Mesothelial cell of epicardium (in vitro differentiated cells): ENCODE measurements around the gene TNNT2. TPM values are rescaled to one million over a fixed set of nuclear protein-coding genes. Genes with fewer than 3 reads are reported as not detected.

Experiments used
- DNase-seq, 2 experiments: peaks; one replicate each; pipeline ENCODE4 v3.0.0; 2021; ENCODE audit warnings: low spot score in 2 of 2; ENCODE audit not compliant: unreplicated experiment in 2 of 2
- H3K27ac Mint-ChIP-seq: 2 replicates; pipeline ENCODE4 v1.8.0; 2021; ENCODE audit warnings: mixed read lengths
- H3K27me3 Mint-ChIP-seq: 2 replicates; pipeline ENCODE4 v1.8.0; 2021; ENCODE audit warnings: low read depth, mixed read lengths
- H3K36me3 Mint-ChIP-seq: 2 replicates; pipeline ENCODE4 v1.8.0; 2021; ENCODE audit warnings: mixed read lengths
- H3K4me1 Mint-ChIP-seq: 2 replicates; pipeline ENCODE4 v1.8.0; 2021; ENCODE audit warnings: mixed read lengths
- H3K4me3 Mint-ChIP-seq: 2 replicates; pipeline ENCODE4 v1.8.0; 2021; ENCODE audit warnings: mild to moderate bottlenecking, moderate library complexity, mixed read lengths
- H3K9me3 Mint-ChIP-seq: 2 replicates; pipeline ENCODE4 v1.8.0; 2021; ENCODE audit warnings: mixed read lengths
- total RNA-seq: library from RNA; stranded (reverse); gene quantifications from 3 replicates; pipeline ENCODE4 v1.2.1, GENCODE V29; 2021
- TF ChIP-seq, protein P1 (sequence below): fragments of 200-600 bp; sonication (generic); IDR thresholded peaks from one replicate; pipeline ENCODE4 v1.5.0; 2021; ENCODE audit warnings: antibody characterized with exemption; ENCODE audit not compliant: unreplicated experiment

TNNT2 gene
- total RNA-seq, 1 donor from 2014 or later: 37.1 TPM

DNA sequence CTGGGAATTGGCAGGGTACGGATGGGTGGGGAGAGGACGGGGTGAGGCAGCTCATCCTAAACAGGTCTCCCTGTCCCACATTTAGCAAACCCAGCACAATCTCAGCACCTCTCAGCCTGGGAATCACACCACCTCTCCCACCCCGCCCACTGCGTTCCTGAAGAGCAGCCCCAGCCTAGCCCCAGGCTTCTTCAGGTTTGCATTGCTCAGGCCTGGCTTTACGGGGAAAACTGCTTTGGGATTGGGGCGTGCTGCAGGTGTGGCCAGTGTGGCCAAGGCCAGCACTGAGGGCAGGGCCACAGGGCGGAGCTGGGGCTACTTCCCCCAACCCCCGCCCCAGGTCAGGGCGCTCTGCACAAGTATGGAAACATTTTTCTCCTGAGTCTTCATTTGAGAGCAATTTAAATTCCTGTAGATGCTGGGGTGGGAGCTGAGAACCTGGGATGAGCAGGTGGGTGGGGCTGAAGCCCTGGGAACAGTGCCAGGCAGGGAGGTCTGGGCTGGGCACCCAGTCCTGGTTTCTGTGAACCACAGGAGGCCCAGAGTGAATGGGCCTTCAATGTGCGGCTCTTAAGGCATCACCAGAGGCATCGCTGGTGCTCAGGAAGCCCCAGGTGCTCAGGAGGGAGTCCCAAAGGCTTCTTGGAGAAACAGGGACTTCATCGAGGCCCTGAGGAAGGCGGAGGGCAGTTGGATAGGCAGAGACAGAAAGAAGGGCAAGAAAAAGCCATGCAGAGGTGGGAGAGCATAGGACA, 24.1 kb downstream of the TNNT2 start:
- Mint-ChIP-seq H3K36me3 (no peaks in the 10 kb centered on the region), H3K9me3 (no peaks in the 10 kb centered on the region), H3K4me3 (no peak overlapping the region), H3K4me1 (peaks cover 8% of the 10 kb centered on the region), H3K27me3 (no peaks in the 10 kb centered on the region), H3K27ac (peak overlapping the region; percentile 90)
- DNase-seq: no peak
- TF ChIP-seq, protein P1, sequence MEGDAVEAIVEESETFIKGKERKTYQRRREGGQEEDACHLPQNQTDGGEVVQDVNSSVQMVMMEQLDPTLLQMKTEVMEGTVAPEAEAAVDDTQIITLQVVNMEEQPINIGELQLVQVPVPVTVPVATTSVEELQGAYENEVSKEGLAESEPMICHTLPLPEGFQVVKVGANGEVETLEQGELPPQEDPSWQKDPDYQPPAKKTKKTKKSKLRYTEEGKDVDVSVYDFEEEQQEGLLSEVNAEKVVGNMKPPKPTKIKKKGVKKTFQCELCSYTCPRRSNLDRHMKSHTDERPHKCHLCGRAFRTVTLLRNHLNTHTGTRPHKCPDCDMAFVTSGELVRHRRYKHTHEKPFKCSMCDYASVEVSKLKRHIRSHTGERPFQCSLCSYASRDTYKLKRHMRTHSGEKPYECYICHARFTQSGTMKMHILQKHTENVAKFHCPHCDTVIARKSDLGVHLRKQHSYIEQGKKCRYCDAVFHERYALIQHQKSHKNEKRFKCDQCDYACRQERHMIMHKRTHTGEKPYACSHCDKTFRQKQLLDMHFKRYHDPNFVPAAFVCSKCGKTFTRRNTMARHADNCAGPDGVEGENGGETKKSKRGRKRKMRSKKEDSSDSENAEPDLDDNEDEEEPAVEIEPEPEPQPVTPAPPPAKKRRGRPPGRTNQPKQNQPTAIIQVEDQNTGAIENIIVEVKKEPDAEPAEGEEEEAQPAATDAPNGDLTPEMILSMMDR: no peak

DNA sequence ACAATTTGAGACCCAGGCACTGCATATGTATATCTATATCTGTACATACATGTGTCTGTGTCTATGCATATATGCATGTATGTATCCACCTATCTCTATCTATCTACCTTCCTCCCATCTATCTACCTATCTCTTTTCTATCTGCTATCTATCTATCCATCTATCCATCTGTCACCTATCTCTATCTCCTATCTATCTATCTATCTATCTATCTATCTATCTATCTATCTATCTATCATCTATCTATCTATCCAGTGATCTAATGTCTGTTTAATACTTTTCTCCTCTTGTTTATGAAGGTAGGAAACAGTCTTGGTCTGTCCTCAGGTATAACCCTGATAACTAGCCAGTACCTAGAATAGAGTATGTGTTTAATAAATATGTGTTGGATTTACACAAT, 25.9 kb downstream of the TNNT2 start:
- Mint-ChIP-seq H3K4me3 (no peak overlapping the region), H3K9me3 (no peaks in the 10 kb centered on the region), H3K27ac (no peak overlapping the region), H3K4me1 (peaks cover 9% of the 10 kb centered on the region), H3K27me3 (peaks cover 3% of the 10 kb centered on the region), H3K36me3 (no peaks in the 10 kb centered on the region)
- TF ChIP-seq, protein P1: no peak
- no peak for DNase-seq

DNA sequence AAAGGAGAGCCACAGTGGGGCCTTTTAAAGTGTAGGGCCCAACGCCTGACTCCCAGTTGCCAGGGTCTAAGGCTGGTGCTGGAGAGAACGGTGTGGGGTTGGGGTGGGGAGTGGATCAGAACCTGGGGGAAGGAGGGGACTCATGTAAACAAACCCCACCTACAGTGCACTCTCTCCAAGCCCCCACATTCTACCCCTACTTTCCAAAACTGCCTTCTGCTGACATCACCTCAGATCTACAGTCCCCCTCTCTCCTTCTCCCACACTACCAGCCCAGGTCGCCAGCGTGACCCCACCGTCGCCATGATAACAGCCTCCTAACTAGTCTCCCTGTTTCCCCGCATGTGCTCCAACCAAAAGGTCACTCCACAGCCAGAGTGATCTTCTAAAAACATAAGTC, 26.6 kb downstream of the TNNT2 start:
- no peak for DNase-seq
- no peak overlapping the region for H3K27ac Mint-ChIP-seq
- no peak overlapping the region for H3K4me3 Mint-ChIP-seq
- H3K27me3 Mint-ChIP-seq: peaks cover 3% of the 10 kb centered on the region
- TF ChIP-seq, protein P1: no peak
- no peaks in the 10 kb centered on the region for H3K9me3 Mint-ChIP-seq
- no peaks in the 10 kb centered on the region for H3K36me3 Mint-ChIP-seq
- peaks cover 11% of the 10 kb centered on the region for H3K4me1 Mint-ChIP-seq

DNA sequence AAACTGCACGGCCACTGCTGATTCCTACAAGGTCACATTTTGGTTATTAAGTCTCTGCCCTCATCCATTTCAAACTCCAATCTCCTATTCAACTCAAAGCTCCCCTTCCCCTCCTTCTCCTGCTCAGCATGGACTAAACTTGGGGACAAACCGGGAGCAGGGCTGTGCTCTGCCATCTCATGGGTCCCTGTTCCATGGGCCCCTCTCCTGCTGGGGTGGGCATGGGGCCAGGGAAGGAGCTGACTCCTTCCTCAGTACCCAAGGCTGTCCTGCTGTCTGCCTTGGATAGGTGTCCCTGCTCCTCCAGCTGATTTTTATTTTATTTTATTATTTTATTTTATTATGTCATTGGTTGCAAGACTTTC, 27.1 kb downstream of the TNNT2 start:
- H3K4me1 Mint-ChIP-seq: peaks cover 11% of the 10 kb centered on the region
- H3K9me3 Mint-ChIP-seq: no peaks in the 10 kb centered on the region
- peaks cover 3% of the 10 kb centered on the region for H3K27me3 Mint-ChIP-seq
- DNase-seq: no peak
- H3K36me3 Mint-ChIP-seq: no peaks in the 10 kb centered on the region
- H3K27ac Mint-ChIP-seq: no peak overlapping the region
- H3K4me3 Mint-ChIP-seq: no peak overlapping the region
- TF ChIP-seq, protein P1: no peak

DNA sequence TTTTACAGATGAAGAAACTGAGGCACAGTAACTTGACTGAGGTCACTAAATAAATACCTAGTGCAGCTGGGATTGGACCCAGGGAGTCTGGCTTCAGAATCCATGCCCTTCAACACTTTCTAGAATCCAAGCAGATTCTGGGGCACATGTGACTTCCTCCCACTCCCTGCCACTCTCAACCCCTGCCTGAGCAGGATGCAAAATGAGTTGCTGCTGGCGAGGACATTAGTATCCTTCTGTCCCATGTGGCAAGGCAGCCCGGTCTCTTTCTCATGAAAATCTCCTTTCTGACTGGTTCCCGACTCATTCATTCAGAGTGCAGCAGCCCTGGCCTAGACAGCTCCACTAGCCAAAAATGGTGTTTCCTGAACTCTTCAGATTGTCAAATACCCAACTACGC, 28.4 kb downstream of the TNNT2 start:
- Mint-ChIP-seq H3K4me1 (peaks cover 11% of the 10 kb centered on the region), H3K4me3 (no peak overlapping the region), H3K27ac (no peak overlapping the region), H3K27me3 (peaks cover 3% of the 10 kb centered on the region), H3K9me3 (no peaks in the 10 kb centered on the region), H3K36me3 (no peaks in the 10 kb centered on the region)
- DNase-seq: no peak
- TF ChIP-seq, protein P1: no peak
